ENCODE measurements around the gene BRD3OS.

The BRD3OS gene

DNA sequence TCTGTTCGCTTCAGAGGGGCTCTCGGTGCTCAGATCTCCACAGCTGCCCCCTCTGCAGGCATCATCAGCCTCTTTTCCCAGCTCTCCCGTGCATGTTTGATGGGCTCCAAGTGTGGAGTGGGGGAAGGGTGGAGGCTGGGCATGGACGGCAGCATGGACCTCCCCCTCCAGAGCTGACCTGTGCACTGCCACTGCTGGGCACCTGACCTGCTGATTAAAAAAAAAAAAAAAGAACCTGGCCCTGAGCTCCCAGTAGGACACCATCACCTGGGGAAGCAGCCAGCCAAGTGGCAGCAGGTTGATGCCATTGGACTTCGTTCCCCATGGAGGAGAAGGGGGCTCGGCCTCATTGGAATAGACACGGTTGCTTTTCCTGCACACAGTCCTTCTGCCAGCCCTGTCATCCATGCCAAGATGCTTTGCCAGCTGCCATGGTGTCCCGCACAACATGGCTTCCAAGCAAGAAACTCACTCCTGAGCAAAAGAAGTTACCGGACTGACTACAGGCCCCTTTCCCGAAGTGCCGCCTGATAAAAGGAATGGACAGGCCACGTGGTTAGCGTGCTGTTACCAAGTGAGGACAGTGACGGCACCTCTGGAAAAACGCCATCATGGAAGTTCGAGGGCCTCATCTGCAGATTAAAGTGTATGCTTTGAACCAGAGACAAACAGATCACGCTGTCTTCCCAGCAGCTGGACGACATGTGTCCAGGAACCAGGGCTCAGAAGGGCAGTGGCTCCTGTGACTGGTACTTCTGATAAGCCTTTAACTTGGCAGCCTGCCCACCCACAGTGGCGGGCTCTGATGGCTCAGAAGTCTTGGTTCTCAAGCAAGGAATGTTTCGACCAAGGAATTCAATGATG is 14.7 kb upstream of the BRD3OS start:
- no peak for FAIRE-seq
- DNase-seq (ENCODE audit: insufficient read length, low spot score): no peak
- TF ChIP-seq, protein P1, sequence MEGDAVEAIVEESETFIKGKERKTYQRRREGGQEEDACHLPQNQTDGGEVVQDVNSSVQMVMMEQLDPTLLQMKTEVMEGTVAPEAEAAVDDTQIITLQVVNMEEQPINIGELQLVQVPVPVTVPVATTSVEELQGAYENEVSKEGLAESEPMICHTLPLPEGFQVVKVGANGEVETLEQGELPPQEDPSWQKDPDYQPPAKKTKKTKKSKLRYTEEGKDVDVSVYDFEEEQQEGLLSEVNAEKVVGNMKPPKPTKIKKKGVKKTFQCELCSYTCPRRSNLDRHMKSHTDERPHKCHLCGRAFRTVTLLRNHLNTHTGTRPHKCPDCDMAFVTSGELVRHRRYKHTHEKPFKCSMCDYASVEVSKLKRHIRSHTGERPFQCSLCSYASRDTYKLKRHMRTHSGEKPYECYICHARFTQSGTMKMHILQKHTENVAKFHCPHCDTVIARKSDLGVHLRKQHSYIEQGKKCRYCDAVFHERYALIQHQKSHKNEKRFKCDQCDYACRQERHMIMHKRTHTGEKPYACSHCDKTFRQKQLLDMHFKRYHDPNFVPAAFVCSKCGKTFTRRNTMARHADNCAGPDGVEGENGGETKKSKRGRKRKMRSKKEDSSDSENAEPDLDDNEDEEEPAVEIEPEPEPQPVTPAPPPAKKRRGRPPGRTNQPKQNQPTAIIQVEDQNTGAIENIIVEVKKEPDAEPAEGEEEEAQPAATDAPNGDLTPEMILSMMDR (IDR thresholded peaks at IDR 0.05; ENCODE audit: insufficient read depth, missing control alignments): no peak

DNA sequence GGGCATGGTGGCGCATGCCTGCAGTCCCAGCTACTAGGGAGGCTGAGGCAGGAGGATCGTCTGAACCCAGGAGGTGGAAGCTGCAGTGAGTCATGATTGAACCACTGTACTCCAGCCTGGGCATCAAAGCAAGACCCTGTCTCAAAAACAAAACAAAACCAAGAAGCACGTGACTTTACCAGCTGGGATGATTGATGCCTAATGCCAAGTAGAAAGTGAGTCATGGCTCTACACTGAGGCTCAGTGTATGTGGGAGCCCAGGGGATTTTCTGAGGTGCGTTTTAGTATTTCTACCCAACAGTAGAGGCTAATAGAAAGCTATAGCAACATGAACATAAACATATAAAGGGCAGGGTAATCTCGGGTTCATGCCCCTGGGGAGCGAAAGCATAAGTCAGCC is 13.9 kb upstream of the BRD3OS start:
- DNase-seq (ENCODE audit: insufficient read length, low spot score): no peak

DNA sequence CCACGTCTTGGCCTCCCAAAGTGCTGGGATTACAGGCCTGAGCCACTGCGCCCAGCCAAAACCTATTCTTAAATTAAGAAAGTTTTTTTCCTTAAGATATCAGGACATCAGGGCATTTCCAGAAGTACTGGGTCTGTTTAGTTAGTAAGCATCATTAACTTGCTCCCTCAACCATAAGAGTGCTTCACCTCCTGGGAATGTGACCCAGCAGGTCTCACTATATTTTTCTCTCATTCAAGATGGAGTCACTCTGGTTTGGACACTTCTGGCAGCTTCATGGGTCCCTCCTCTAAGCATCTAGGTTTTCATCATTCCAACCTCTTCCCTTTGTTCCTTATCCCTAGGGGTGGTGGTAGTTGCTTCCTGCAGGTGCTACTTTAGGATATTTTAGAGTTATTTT is 10.3 kb upstream of the BRD3OS start:
- TF ChIP-seq, protein P1 (IDR thresholded peaks at IDR 0.05; ENCODE audit: insufficient read depth, missing control alignments): no peak
- FAIRE-seq (no peak), DNase-seq (ENCODE audit: insufficient read length, low spot score) (no peak)

More for the DNA sequence above, 13.9 kb upstream of the BRD3OS start:
- FAIRE-seq: no peak
- TF ChIP-seq, protein P1 (IDR thresholded peaks at IDR 0.05; ENCODE audit: insufficient read depth, missing control alignments): no peak

DNA sequence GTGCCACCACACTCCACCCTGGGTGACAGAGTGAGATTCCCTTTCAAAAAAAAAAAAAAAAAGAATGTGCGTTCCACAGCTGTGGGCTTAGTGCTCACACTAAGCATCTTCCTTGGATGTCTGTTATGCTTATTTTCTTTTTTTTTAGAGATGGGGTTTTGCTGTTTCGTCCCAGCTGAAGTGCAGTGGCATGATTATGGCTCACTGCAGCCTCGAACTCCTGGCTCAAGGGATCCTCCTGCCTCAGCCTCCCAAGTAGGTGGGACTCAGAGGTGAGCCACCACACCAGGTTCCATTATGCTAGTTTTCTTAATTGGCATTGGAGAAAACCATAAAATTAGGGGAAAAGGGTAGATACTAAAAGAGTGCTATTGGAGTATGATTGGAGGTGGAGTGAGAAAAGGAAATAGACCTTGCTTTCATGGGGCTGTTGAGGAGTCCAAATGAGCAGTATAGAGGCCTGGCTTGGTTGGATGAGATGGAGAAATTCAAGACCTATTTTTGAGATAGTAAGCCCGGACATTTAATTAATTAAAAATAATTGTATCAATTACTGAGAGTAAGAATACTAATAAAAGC is 978 bp upstream of the BRD3OS start:
- DNase-seq (ENCODE audit: insufficient read length, low spot score) (no peak), FAIRE-seq (no peak)
- TF ChIP-seq, protein P1 (IDR thresholded peaks at IDR 0.05; ENCODE audit: insufficient read depth, missing control alignments): no peak

DNA sequence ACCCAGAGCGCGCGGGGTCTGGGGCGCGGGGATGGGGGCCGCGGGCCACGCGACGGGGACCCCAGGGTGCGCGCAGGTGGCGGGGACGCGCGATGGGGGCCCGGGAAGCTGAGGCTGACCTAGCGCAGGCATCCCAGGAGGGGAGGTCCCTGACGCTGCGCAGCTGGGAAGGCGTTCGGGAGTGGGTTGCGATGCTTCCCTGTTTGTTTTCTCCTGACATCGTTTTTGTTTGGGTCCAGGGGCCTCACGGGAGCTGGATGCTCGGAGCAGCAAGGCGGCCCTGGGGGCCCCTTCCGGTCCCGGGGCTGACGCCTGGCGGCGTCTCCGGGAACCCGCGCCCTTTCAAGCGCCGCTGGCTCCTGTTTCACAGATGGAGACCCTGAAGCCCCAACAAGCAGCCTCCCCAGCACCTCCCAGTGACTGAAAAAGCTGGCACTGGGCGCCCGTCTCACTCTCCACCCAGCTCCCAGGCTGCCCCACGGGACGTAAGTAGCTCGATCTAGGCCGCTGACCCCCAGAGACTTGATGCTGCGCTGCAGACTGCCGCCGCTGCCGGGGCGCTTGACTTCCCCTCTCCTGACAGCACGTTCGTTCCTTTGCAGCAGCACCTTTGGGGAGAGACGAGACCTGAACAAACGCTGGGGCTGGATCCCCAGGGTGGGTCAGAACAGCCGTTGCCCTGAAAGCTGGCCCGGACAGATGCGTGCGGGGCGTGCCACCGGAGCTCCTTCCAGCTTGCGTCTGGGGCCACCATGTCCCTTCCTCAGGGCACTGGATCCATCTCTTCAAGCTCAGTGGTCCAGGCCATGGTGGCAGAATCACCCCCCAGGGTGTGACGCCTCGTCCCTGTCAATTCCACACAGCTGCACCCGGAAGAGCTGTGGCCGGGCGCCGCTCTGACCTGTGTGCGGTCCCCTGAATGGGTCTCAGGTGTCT is 593 bp downstream of the BRD3OS start:
- DNase-seq (ENCODE audit: insufficient read length, low spot score) (no peak), FAIRE-seq (no peak)
- TF ChIP-seq, protein P1 (IDR thresholded peaks at IDR 0.05; ENCODE audit: insufficient read depth, missing control alignments): no peak

DNA sequence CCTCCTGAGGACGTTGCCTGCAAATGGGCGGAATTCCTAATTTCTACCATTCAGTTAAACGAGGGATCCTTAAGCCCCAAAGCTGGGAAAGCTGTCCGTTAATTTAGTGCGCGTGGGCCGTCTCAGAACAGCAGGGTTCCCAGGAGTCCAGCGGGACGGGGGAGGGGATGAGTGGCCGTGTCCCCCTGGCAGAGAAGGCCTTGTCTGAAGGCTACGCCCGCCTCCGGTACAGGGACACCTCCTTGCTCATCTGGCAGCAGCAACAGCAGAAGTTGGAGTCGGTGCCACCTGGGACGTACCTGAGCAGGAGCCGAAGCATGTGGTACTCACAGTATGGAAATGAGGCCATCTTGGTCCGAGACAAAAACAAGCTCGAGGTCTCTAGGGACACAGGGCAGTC is 1.3 kb downstream of the BRD3OS start:
- TF ChIP-seq, protein P1 (IDR thresholded peaks at IDR 0.05; ENCODE audit: insufficient read depth, missing control alignments): no peak
- FAIRE-seq (no peak), DNase-seq (ENCODE audit: insufficient read length, low spot score) (no peak)
